Kidney epithelial cell (primary cell): ENCODE measurements around the gene EIF4ENIF1. TPM values are rescaled to one million over a fixed set of nuclear protein-coding genes. Genes with fewer than 3 reads are reported as not detected.

Source experiments
- DNase-seq: peaks from one replicate; pipeline ENCODE4 v3.0.0-alpha.2; 2010; ENCODE audit warnings: low read depth
- H3K27me3 ChIP-seq: 2 replicates; pipeline ENCODE4 v1.6.0; 2011; ENCODE audit warnings: low read length; ENCODE audit not compliant: control insufficient read depth, insufficient read depth
- H3K36me3 ChIP-seq: 2 replicates; pipeline ENCODE4 v1.5.1; 2011; ENCODE audit warnings: low read length; ENCODE audit not compliant: control insufficient read depth, insufficient read depth
- H3K4me3 ChIP-seq: 2 replicates; pipeline ENCODE4 v1.5.1; 2011; ENCODE audit warnings: low read depth, mild to moderate bottlenecking, control low read depth, low read length
- CTCF ChIP-seq: IDR thresholded peaks from 2 replicates; pipeline ENCODE4 v1.5.1; 2011; ENCODE audit warnings: mild to moderate bottlenecking, moderate library complexity, low read length, control low read depth, inconsistent platforms; ENCODE audit not compliant: insufficient read depth, poor library complexity, severe bottlenecking
- total RNA-seq: library from RNA; depleted of rRNA; stranded (reverse); fragments of >200 nt; gene quantifications from 2 replicates; pipeline ENCODE4 v1.2.3, GENCODE V29; 2015

Gene EIF4ENIF1
- total RNA-seq, 1 donor from 2014 or later, result 11.9 TPM

- no peak for TF ChIP-seq CTCF
- H3K36me3 ChIP-seq, result no peaks in the 10 kb centered on the region
- no peak overlapping the region for H3K4me3 ChIP-seq
- H3K27me3 ChIP-seq, result no peaks in the 10 kb centered on the region
- DNase-seq, result no peak
These were observed 40.1 kb downstream of the EIF4ENIF1 start for GRCh38 chr22:31449506-31449905.

GRCh38 chr22:31448382-31448781 lies 41.3 kb downstream of the EIF4ENIF1 start:
- no peak for TF ChIP-seq CTCF
- Histone ChIP-seq H3K36me3 (no peaks in the 10 kb centered on the region), H3K4me3 (no peak overlapping the region), H3K27me3 (no peaks in the 10 kb centered on the region)
- DNase-seq, result no peak

GRCh38 chr22:31447337-31447736 lies 42.3 kb downstream of the EIF4ENIF1 start:
- no peak for DNase-seq

GRCh38 chr22:31446767-31447166 lies 42.9 kb downstream of the EIF4ENIF1 start:
- no peaks in the 10 kb centered on the region for H3K27me3 ChIP-seq
- no peak overlapping the region for H3K4me3 ChIP-seq
- DNase-seq, result no peak
- no peak for TF ChIP-seq CTCF
- peaks cover 1% of the 10 kb centered on the region for H3K36me3 ChIP-seq

More at GRCh38 chr22:31447337-31447736, 42.3 kb downstream of the EIF4ENIF1 start:
- Histone ChIP-seq H3K36me3 (no peaks in the 10 kb centered on the region), H3K4me3 (no peak overlapping the region), H3K27me3 (no peaks in the 10 kb centered on the region)
- no peak for TF ChIP-seq CTCF

GRCh38 chr22:31446208-31446607 lies 43.4 kb downstream of the EIF4ENIF1 start:
- Histone ChIP-seq H3K4me3 (no peak overlapping the region), H3K36me3 (peaks cover 1% of the 10 kb centered on the region)
- no peak for TF ChIP-seq CTCF

GRCh38 chr22:31445642-31446041 lies 44.0 kb downstream of the EIF4ENIF1 start:
- H3K36me3 ChIP-seq, result peaks cover 1% of the 10 kb centered on the region
- H3K4me3 ChIP-seq, result no peak overlapping the region
- H3K27me3 ChIP-seq, result no peaks in the 10 kb centered on the region
- no peak for DNase-seq
- TF ChIP-seq CTCF, result no peak

More at GRCh38 chr22:31446208-31446607, 43.4 kb downstream of the EIF4ENIF1 start:
- H3K27me3 ChIP-seq, result no peaks in the 10 kb centered on the region
- no peak for DNase-seq
